Measurements from ENCODE around the gene ESYT1. TPM values are rescaled to one million over a fixed set of nuclear protein-coding genes. Genes with fewer than 3 reads are reported as not detected.

The ESYT1 gene
- total RNA-seq, 3 donors from 2014 or later = 44.9 to 75.7 (median 52.0) TPM

DNA sequence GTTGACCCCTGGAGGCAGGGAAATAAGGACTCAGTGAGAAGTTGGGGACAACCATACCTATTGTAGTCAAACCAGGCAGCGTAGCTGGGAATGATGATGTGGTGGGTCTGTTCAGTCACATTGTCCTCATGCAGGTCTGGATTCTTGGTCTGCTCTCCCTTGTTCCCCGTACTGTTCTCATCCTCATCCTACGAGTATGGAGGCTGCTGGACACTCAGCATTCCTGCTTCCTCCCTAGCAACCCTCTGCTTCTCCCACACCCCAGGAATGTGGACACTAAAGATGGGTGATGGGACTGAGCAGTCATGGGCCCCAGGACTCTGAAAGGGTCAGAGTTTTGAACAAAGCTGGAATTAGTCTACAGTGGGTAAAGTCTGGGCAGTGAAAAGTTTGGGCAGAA is 50.3 kb downstream of the ESYT1 start:
- TF ChIP-seq, protein P1, sequence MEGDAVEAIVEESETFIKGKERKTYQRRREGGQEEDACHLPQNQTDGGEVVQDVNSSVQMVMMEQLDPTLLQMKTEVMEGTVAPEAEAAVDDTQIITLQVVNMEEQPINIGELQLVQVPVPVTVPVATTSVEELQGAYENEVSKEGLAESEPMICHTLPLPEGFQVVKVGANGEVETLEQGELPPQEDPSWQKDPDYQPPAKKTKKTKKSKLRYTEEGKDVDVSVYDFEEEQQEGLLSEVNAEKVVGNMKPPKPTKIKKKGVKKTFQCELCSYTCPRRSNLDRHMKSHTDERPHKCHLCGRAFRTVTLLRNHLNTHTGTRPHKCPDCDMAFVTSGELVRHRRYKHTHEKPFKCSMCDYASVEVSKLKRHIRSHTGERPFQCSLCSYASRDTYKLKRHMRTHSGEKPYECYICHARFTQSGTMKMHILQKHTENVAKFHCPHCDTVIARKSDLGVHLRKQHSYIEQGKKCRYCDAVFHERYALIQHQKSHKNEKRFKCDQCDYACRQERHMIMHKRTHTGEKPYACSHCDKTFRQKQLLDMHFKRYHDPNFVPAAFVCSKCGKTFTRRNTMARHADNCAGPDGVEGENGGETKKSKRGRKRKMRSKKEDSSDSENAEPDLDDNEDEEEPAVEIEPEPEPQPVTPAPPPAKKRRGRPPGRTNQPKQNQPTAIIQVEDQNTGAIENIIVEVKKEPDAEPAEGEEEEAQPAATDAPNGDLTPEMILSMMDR (IDR thresholded peaks at IDR 0.05) = no peak
- H3K4me3 ChIP-seq = no peak overlapping the region
- ATAC-seq = no peak
- H3K36me3 ChIP-seq (ENCODE audit: low read depth) = peaks cover 15% of the 10 kb centered on the region
- H3K9me3 ChIP-seq = no peaks in the 10 kb centered on the region
- no peaks in the 10 kb centered on the region for H3K4me1 ChIP-seq (ENCODE audit: low read depth)
- no peak for DNase-seq
- intact Hi-C loops (cut with DNase I, micrococcal nuclease) = no loop called here

DNA sequence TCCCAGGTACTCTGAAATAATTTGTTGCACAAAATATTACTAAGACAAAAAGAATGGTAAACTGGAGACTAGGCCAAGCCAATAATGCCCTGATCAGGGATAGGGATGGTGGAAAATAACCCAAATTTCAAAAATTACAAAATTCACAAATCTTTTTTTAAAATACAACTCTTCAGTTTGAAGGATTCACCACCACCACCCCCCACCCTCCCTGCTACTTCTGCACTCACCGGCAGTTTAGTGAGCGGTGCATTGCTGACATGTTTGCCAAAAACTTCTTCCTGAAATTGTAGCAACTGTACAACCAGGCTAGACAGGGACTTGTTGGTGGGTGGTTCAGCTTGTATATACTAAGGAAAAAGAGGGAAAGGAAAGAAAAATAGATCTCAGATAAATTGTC is 58.9 kb downstream of the ESYT1 start:
- H3K9me3 ChIP-seq = no peaks in the 10 kb centered on the region
- H3K4me3 ChIP-seq = no peak overlapping the region
- intact Hi-C loops (cut with DNase I, micrococcal nuclease) = loop anchor here in 1 of 2 donors (10.0 kb wide), 1 partner anchor 62 kb away; the partner anchor contains the start of gene ESYT1
- ATAC-seq (no peak), DNase-seq (no peak)
- no peaks in the 10 kb centered on the region for H3K36me3 ChIP-seq (ENCODE audit: low read depth)
- peaks cover 18% of the 10 kb centered on the region for H3K4me1 ChIP-seq (ENCODE audit: low read depth)
- TF ChIP-seq, protein P1 (IDR thresholded peaks at IDR 0.05) = no peak

DNA sequence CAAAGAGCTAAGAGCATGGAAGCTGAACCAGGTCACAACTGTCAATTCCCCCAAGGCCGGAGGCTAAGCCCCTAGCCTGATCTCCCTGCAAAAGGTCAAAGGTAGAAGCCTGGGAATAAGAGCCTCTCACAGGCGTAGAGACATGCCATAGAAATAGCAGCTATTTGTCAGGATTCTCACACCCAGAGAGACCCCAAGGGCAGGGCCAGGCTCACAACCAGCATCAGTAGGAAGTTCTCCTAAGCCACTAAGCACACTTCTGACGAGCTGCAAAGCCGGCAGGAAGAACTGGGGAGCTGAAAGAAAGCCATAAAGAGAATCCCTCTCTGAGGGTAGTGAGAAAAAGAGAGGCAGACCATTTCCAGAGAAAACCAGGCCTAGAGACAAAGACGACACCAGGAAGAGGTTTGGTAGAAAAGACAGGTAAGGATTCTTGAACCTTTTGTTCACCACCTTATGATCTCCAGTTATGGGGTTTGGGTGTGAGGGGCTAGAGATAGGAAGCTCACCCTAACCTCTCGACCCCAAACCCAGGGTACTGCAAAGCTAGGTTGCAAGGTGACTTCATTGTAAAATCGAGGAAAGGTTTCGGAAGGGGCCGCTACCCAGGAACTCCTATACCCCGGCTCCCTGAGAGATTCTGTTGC is 60.2 kb downstream of the ESYT1 start:
- no peak for DNase-seq
- peak overlapping the region; percentile 65 for H3K4me3 ChIP-seq
- H3K9me3 ChIP-seq = no peaks in the 10 kb centered on the region
- intact Hi-C loops (cut with DNase I, micrococcal nuclease) = loop anchor here in 1 of 2 donors (10.0 kb wide), 1 partner anchor 63 kb away; the partner anchor contains the start of gene ESYT1
- no peaks in the 10 kb centered on the region for H3K36me3 ChIP-seq (ENCODE audit: low read depth)
- H3K4me1 ChIP-seq (ENCODE audit: low read depth) = peaks cover 21% of the 10 kb centered on the region
- TF ChIP-seq, protein P1 (IDR thresholded peaks at IDR 0.05) = no peak
- ATAC-seq = no peak

DNA sequence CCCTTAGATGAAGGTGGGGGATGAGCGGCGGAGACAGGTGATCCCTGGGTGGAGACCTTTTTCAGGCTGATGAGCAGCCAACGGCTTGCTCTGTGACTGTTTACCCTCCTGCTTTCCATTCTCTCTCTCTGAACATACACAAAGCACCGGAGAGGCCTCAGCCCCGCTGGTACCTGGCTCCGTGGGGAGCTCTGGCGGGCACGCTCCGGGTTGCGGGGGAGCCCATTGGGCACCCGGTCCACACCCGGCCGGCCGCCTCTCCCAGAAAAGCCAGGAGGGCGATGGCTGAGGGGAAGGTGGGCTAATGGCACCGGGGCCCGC is 60.7 kb downstream of the ESYT1 start:
- Histone ChIP-seq H3K36me3 (ENCODE audit: low read depth) (no peaks in the 10 kb centered on the region), H3K9me3 (no peaks in the 10 kb centered on the region), H3K4me3 (peak overlapping the region; percentile 65), H3K4me1 (ENCODE audit: low read depth) (peaks cover 21% of the 10 kb centered on the region)
- TF ChIP-seq, protein P1 (IDR thresholded peaks at IDR 0.05) = no peak
- intact Hi-C loops (cut with DNase I, micrococcal nuclease) = loop anchor here in 1 of 2 donors (10.0 kb wide), 1 partner anchor 64 kb away; the partner anchor contains the start of gene ESYT1
- DNase-seq = no peak
- ATAC-seq = peak; percentile 15

DNA sequence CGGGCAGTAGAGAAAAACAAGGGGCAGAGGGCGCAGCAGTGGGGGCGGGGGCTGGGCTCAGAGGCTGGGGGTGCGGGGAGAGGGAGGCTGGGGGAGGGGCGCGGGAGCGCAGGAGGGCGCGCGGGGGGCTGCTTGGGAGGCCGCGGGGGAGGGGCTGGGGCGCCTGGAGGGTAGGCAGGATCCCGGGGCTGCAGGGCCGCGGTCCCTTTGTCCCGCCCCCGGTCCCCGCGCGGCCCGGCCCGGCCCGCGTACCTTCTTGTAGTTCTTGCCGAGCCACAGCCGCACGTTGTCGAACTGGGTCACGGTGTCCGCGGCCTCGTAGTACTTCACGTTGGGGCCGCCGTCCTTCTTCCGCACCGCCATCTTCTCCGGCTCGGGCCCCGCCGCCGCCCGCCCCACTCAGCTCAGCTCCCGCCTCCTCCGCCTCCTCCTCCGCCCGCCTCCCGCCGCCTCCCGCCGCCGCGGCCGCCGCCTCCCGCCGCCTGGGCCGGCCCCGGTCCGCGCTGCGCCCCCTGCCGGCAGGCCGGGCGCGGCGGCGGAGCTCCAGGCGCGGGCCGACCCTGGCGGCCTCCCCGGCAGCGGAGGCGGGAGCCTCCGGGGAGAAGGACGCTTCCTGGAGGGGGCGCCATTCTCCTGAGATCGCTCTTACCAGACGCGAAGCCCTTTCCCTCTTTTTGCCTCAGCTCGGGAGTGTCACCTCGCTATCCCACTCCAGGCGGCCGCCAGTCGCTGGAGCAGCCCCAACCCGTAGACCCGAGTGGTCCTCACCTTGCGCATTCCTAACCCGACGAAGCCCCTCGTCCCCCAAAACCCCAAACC is 61.2 kb downstream of the ESYT1 start, which contains the start of gene SMARCC2:
Gene SMARCC2 (minus strand): TSS at position 385 of the 819 bp plus-strand sequence. CDS start 22 bp downstream, at position 363.
- no peaks in the 10 kb centered on the region for H3K36me3 ChIP-seq (ENCODE audit: low read depth)
- peaks cover 21% of the 10 kb centered on the region for H3K4me1 ChIP-seq (ENCODE audit: low read depth)
- TF ChIP-seq, protein P1 (IDR thresholded peaks at IDR 0.05) = peak; percentile 83
- H3K4me3 ChIP-seq = peak within 1 kb of the TSS; percentile 65
- intact Hi-C loops (cut with DNase I, micrococcal nuclease) = loop anchor here in 1 of 2 donors (10.0 kb wide), 1 partner anchor 65 kb away; the partner anchor contains the start of gene ESYT1
- H3K9me3 ChIP-seq = no peaks in the 10 kb centered on the region
- peak; percentile 93 for ATAC-seq
- DNase-seq = peak; percentile 93 to 96 (median 94)

All from mucosa of descending colon (tissue), 3 donors.